Activated CD4-positive, alpha-beta memory T cell treated with anti-CD3 and anti-CD28 coated beads, Interleukin-2, amount 10 ng/mL, durations not matched to agents 7 days and 5 days (primary cell): ENCODE results near the gene MED22. TPM values are rescaled to one million over a fixed set of nuclear protein-coding genes. Genes with fewer than 3 reads are reported as not detected.
A peak's percentile ranks its signal among the peaks of the same experiment; 100 is the strongest.

Experiments used
- CTCF ChIA-PET: fragments of 350-600 bp; sonication (Branson Sonifier 250); formaldehyde crosslinking; loops from one replicate; lab custom pipeline; 2021; ENCODE audit warnings: antibody characterized with exemption, inconsistent platforms; lab: Charles Lee
- POLR2A ChIA-PET: fragments of 350-600 bp; sonication (Branson Sonifier 250); formaldehyde crosslinking; loops from one replicate; lab custom pipeline; 2021; ENCODE audit warnings: antibody characterized with exemption; lab: Charles Lee
- DNase-seq: peaks from one replicate; pipeline ENCODE4 v3.0.0-alpha.2; 2020
- H3K27ac Mint-ChIP-seq: one replicate; pipeline ENCODE4 v1.8.0; 2021; ENCODE audit warnings: mild to moderate bottlenecking, mixed read lengths
- H3K27me3 Mint-ChIP-seq: one replicate; pipeline ENCODE4 v1.8.0; 2021; ENCODE audit warnings: mixed read lengths
- H3K36me3 Mint-ChIP-seq: one replicate; pipeline ENCODE4 v1.8.0; 2021; ENCODE audit warnings: low read depth, mixed read lengths
- H3K4me1 Mint-ChIP-seq: one replicate; pipeline ENCODE4 v1.8.0; 2021; ENCODE audit warnings: mixed read lengths
- H3K4me3 Mint-ChIP-seq: one replicate; pipeline ENCODE4 v1.8.0; 2021; ENCODE audit warnings: mild to moderate bottlenecking, mixed read lengths
- H3K9me3 Mint-ChIP-seq: one replicate; pipeline ENCODE4 v1.8.0; 2021; ENCODE audit warnings: mixed read lengths
- total RNA-seq, 2 experiments: library from RNA; stranded (reverse); gene quantifications; one replicate each; pipeline ENCODE4 v1.2.3, GENCODE V29; 2021

The MED22 gene
- total RNA-seq, 2 experiments from 2014 or later: 21.1 to 23.3 TPM

- no peak for DNase-seq
- CTCF ChIA-PET: interaction anchor here (0.9 kb wide), 1 partner anchor 10 kb away, joined by 3 read pairs; no protein-coding TSS in a partner anchor
- Mint-ChIP-seq H3K4me1 (peaks cover 42% of the 10 kb centered on the region), H3K36me3 (peaks cover 61% of the 10 kb centered on the region), H3K27me3 (no peaks in the 10 kb centered on the region), H3K9me3 (no peaks in the 10 kb centered on the region), H3K27ac (no peak overlapping the region), H3K4me3 (no peak overlapping the region)
- POLR2A ChIA-PET: interaction anchor here (1.2 to 8.5 kb wide), 5 partner anchors 10 to 14 kb away, joined by 4 to 277 read pairs (median 17); partner anchors contain the start of genes MED22, RPL7A, STKLD1 and SURF4
Observed at GRCh38 chr9:133361507-133362092, 13.7 kb upstream of the MED22 start.

DNA sequence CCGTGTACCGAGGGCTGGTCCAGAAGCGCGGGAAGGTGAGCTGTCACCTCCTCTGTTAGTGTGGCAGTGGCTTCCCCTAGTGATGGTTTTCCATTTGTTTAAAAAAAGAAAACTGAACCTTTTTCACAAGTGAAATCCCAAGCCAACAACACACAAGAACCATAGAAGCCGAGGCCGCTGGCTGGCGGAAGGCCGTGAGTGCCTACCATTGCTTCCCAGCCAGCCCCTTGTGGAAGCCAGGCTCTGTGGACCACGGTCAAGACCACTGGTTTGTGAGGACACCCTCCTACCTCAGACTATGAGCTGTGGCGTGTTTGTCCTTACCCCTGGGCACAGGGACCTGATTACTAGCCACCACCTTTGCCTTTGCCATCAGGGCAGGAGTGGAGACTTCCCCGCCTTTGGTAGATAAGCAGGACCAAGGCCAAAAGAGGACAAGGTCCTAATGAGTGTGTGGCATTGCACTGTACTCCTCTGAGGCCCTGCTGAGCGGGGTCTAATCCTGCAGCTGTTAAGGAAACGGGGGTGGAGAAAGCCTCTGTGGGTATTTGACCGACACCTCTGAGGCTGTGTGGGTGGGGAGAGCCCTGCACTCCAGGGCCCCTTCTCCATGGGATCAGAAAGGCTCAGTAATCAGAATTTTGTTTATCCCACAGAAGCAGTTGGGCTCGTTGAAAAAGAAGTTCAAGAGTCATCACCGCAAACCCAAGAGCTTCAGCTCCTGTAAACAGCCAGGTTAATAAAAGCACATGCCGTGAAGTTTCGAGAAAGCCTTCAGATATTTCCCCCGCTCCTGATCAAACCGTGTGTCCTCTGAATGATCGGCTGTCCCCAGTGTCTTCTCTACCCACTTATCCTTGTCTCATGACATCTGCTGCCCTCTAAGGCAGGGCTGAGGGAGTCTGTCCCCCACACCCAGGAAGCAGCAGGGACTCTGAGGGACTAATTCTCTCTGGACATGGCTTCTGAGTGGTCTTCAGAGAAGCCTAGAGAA lies 12.8 kb upstream of the MED22 start:
- H3K9me3 Mint-ChIP-seq: no peaks in the 10 kb centered on the region
- peak overlapping the region; percentile 36 for H3K27ac Mint-ChIP-seq
- DNase-seq: no peak
- ChIA-PET POLR2A (interaction anchor here (1.0 to 8.5 kb wide), 4 partner anchors 10 to 42 kb away, joined by 3 to 277 read pairs (median 4); partner anchors contain the start of genes MED22, RPL7A, STKLD1 and SURF4), CTCF (interaction anchor here (1.5 kb wide), 1 partner anchor 10 kb away, joined by 6 read pairs; no protein-coding TSS in a partner anchor)
- peaks cover 52% of the 10 kb centered on the region for H3K36me3 Mint-ChIP-seq
- peaks cover 42% of the 10 kb centered on the region for H3K4me1 Mint-ChIP-seq
- no peaks in the 10 kb centered on the region for H3K27me3 Mint-ChIP-seq
- H3K4me3 Mint-ChIP-seq: no peak overlapping the region

DNA sequence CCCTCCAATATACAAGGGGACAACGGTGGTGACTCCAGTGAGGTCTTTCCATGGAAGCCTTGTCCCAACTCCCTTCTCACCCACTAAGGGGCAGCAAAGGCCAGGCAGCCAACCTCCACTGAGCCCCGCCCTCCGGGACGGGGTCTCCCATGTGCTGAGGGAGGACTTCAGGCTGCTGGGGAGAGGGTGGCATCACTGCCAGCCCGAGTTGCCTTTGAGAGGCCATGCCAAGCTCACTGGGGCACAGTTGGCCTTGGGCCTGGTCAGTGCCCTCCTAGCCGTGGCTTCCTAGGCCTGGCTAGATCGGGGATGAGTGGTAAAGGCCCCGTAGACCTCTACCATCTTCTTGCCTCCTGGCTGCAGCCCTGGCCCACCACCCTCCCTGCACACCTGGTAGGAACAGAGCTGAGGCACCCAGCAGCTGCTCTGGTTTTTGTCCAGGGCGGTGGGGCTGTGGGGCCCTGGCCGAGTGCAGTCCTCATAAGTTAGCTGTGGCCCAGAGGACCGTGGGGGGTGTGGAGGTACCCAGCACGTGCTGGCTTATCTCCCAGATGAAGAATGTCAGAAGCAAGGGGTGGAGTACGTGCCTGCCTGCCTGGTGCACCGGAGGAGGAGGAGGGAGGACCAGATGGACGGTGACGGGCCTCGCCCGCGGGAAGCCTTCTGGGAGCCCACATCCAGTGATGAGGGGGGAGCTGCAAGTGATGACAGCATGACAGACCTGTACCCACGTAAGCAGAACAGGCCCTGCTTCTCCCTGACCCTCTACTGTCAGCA lies 11.7 kb upstream of the MED22 start:
- no peaks in the 10 kb centered on the region for H3K27me3 Mint-ChIP-seq
- ChIA-PET POLR2A (interaction anchor here (1.0 to 8.5 kb wide), 4 partner anchors 9 to 43 kb away, joined by 3 to 277 read pairs (median 4); partner anchors contain the start of genes STKLD1 and SURF4), CTCF (interaction anchor here (0.6 to 1.5 kb wide), 3 partner anchors 11 to 100 kb away, joined by 3 to 6 read pairs (median 3); partner anchors contain the start of genes CACFD1 and SURF6)
- peaks cover 51% of the 10 kb centered on the region for H3K4me1 Mint-ChIP-seq
- peak overlapping the region; percentile 59 for H3K27ac Mint-ChIP-seq
- no peaks in the 10 kb centered on the region for H3K9me3 Mint-ChIP-seq
- H3K36me3 Mint-ChIP-seq: peaks cover 41% of the 10 kb centered on the region
- no peak for DNase-seq
- H3K4me3 Mint-ChIP-seq: no peak overlapping the region

DNA sequence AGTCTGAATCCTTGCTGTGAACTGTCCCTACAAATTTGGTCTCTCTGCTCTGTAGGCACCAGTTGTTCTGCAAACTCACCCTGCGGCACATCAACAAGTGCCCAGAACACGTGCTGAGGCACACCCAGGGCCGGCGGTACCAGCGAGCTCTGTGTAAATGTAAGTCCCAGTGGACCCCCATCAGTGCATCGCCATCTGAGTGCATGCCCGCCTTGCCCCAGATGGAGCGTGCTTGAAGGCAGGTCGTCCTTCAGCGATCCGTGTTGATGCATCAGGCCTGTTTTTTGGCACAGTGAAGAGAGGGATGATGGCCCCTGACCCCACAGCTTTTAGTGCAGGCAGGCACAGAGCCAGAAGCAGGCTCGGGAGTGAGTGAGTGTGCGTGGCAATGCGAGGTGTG lies 9.7 kb upstream of the MED22 start:
- H3K4me3 Mint-ChIP-seq: peak overlapping the region; percentile 72
- H3K9me3 Mint-ChIP-seq: no peaks in the 10 kb centered on the region
- H3K4me1 Mint-ChIP-seq: peaks cover 56% of the 10 kb centered on the region
- ChIA-PET CTCF (interaction anchor here (0.5 to 5.9 kb wide), 7 partner anchors 9 to 444 kb away, joined by 3 to 59 read pairs (median 4); partner anchors contain the start of genes MED22 and RPL7A), POLR2A (interaction anchor here (0.7 to 8.5 kb wide), 5 partner anchors 9 to 23 kb away, joined by 4 to 277 read pairs (median 20); partner anchors contain the start of genes MED22, RPL7A, STKLD1 and SURF4)
- H3K36me3 Mint-ChIP-seq: peaks cover 32% of the 10 kb centered on the region
- peak overlapping the region; percentile 59 for H3K27ac Mint-ChIP-seq
- DNase-seq: no peak
- no peaks in the 10 kb centered on the region for H3K27me3 Mint-ChIP-seq

DNA sequence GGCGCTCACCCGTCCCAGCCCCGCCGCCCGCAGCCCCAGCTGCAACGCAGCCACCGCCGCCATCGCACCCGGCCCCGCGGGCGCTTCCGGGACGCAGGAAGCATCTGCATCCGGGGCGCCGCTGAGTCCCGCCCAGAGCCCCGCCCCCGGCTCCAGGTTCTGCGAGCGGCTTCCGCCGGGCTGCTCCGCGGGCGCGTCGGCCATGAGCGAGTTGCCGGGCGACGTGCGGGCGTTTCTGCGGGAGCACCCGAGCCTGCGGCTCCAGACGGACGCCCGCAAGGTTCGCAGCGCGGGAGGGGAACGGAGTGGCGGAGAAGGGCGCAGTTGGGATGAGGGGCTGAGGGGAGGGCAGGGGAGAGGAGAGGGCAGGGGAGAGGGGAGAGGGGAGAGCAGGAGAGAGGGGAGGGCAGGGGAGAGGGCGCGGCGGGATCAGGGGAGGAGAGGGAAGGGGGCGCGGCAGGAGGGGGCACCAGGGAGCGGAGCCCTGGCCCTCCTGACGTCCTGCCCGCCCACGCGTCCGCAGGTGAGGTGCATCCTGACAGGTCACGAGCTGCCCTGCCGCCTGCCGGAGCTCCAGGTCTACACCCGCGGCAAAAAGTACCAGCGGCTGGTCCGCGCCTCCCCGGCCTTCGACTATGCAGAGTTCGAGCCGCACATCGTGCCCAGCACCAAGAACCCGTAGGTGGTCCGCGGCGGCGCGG lies 8.6 kb upstream of the MED22 start, which contains the start of the genes SURF1 and SURF2:
Gene SURF1, minus strand, starts transcription at position 97 of the 701 bp plus-strand sequence. Its CDS starts 34 bp downstream, at position 63.
Gene SURF2, plus strand, starts transcription at position 160 of the 701 bp plus-strand sequence. Its CDS starts 43 bp downstream, at position 203.
- Mint-ChIP-seq H3K27me3 (no peaks in the 10 kb centered on the region), H3K36me3 (peaks cover 33% of the 10 kb centered on the region), H3K4me1 (peaks cover 53% of the 10 kb centered on the region), H3K4me3 (peak within 1 kb of the TSS; percentile 85), H3K9me3 (no peaks in the 10 kb centered on the region), H3K27ac (peak within 1 kb of the TSS; percentile 83)
- POLR2A ChIA-PET: interaction anchor here (0.5 to 8.5 kb wide), 9 partner anchors 8 to 60 kb away, joined by 3 to 277 read pairs (median 10); partner anchors contain the start of genes MED22, REXO4, RPL7A and STKLD1
- peak; percentile 93 for DNase-seq
- CTCF ChIA-PET: interaction anchor here (0.6 to 5.9 kb wide), 10 partner anchors 8 to 334 kb away, joined by 3 to 59 read pairs (median 4); partner anchors contain the start of genes MED22 and RPL7A

DNA sequence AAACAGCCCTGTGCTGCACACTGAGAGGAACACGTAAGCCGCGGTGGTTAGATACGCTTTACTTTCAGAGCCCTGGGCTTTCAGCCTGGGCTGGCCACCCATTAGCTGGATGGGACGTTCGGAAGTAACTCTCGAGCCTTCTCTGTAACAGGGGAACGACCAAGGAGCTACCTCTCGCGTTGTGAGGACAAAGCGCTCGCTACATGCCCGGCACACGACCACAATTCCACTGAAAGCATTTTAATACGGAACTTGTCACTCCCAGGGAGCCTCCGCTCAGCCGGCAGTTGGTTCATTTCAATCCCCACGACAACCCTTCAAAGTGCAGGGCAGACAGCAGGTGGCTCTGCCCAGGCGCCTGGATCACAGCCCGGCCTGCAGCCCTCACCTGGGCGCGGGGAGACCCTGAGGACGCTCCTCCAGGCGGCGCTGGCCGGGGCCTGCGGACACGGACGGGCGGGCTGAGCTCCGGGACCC lies 8.0 kb upstream of the MED22 start:
- Mint-ChIP-seq H3K27ac (peak overlapping the region; percentile 83), H3K36me3 (peaks cover 33% of the 10 kb centered on the region), H3K27me3 (no peaks in the 10 kb centered on the region), H3K4me3 (peak overlapping the region; percentile 85), H3K4me1 (peaks cover 52% of the 10 kb centered on the region), H3K9me3 (no peaks in the 10 kb centered on the region)
- POLR2A ChIA-PET: interaction anchor here (0.6 to 8.5 kb wide), 9 partner anchors 8 to 61 kb away, joined by 3 to 277 read pairs (median 10); partner anchors contain the start of genes MED22, REXO4, RPL7A and STKLD1
- CTCF ChIA-PET: interaction anchor here (1.1 to 5.9 kb wide), 6 partner anchors 17 to 170 kb away, joined by 3 to 59 read pairs (median 4); no protein-coding TSS in a partner anchor
- DNase-seq: no peak

DNA sequence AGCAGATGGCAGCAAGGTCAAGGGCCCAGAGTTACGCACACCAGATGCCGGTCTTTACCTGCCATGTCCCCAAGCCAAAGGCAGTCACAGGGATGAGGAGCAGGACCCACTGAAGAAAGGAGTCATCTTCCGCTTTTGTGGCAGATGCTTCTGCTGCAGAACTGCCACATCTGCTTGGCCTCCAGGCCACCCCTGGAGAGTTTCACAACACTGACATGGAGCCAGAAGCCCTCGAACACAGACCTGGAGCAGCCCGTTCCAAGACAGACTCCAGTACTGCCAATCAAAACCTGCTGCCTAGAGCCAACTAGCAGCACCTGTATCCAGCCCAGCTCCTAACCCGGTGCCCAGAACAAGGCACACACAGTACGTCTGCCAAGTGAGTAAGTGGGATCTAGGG lies 6.8 kb upstream of the MED22 start:
- H3K27me3 Mint-ChIP-seq: no peaks in the 10 kb centered on the region
- H3K4me3 Mint-ChIP-seq: peak overlapping the region; percentile 85
- peaks cover 40% of the 10 kb centered on the region for H3K36me3 Mint-ChIP-seq
- H3K4me1 Mint-ChIP-seq: peaks cover 59% of the 10 kb centered on the region
- peak overlapping the region; percentile 35 for H3K27ac Mint-ChIP-seq
- ChIA-PET CTCF (interaction anchor here (1.1 to 5.9 kb wide), 4 partner anchors 15 to 169 kb away, joined by 3 to 59 read pairs (median 4); no protein-coding TSS in a partner anchor), POLR2A (interaction anchor here (1.1 to 8.5 kb wide), 4 partner anchors 9 to 19 kb away, joined by 3 to 277 read pairs (median 11); partner anchors contain the start of genes STKLD1 and SURF4)
- H3K9me3 Mint-ChIP-seq: no peaks in the 10 kb centered on the region
- DNase-seq: no peak

- POLR2A ChIA-PET: interaction anchor here (1.9 to 8.5 kb wide), 2 partner anchors 10 to 20 kb away, joined by 6 to 277 read pairs; partner anchors contain the start of genes STKLD1 and SURF4
- Mint-ChIP-seq H3K9me3 (no peaks in the 10 kb centered on the region), H3K27me3 (no peaks in the 10 kb centered on the region), H3K36me3 (peaks cover 49% of the 10 kb centered on the region), H3K4me1 (peaks cover 65% of the 10 kb centered on the region), H3K27ac (peak overlapping the region; percentile 1), H3K4me3 (no peak overlapping the region)
- no peak for DNase-seq
- CTCF ChIA-PET: interaction anchor here (1.1 to 5.9 kb wide), 2 partner anchors 13 to 19 kb away, joined by 3 to 59 read pairs; no protein-coding TSS in a partner anchor
Observed at GRCh38 chr9:133353548-133353947, 5.6 kb upstream of the MED22 start.

GRCh38 chr9:133352635-133353340 lies 4.9 kb upstream of the MED22 start:
- Mint-ChIP-seq H3K36me3 (peaks cover 56% of the 10 kb centered on the region), H3K4me1 (peaks cover 60% of the 10 kb centered on the region), H3K9me3 (no peaks in the 10 kb centered on the region), H3K27ac (peak overlapping the region; percentile 33), H3K4me3 (no peak overlapping the region), H3K27me3 (no peaks in the 10 kb centered on the region)
- CTCF ChIA-PET: interaction anchor here (5.9 kb wide), 1 partner anchor 20 kb away, joined by 59 read pairs; no protein-coding TSS in a partner anchor
- no peak for DNase-seq
- POLR2A ChIA-PET: interaction anchor here (1.9 to 14.2 kb wide), 4 partner anchors 11 to 22 kb away, joined by 6 to 397 read pairs (median 146); partner anchors contain the start of genes STKLD1 and SURF4
